ENCODE results near the gene TMEM151A.
"Not testable (repeated sequence)": the region's sequence is repeated elsewhere in the genome, so short reads cannot be mapped to it uniquely, and the experiment has no call there.

TMEM151A gene

GRCh38 chr11:66310324-66310723 lies 18.6 kb downstream of the TMEM151A start:
- DNase-seq, result no peak

GRCh38 chr11:66310803-66311440 lies 19.2 kb downstream of the TMEM151A start:
- DNase-seq, result not testable (repeated sequence)

- no peak for DNase-seq
These were observed 19.8 kb downstream of the TMEM151A start for GRCh38 chr11:66311470-66311964.

- peak; percentile 93 to 95 for DNase-seq
These were observed 20.4 kb downstream of the TMEM151A start for GRCh38 chr11:66311965-66312548.

GRCh38 chr11:66312549-66313320 lies 21.0 kb downstream of the TMEM151A start:
- peak; percentile 83 to 87 for DNase-seq

GRCh38 chr11:66313321-66314185 lies 21.9 kb downstream of the TMEM151A start:
- DNase-seq, result no peak

- DNase-seq, result no peak
These were observed 22.4 kb downstream of the TMEM151A start for GRCh38 chr11:66314186-66314501.

- no peak for DNase-seq
These were observed 23.1 kb downstream of the TMEM151A start for GRCh38 chr11:66314561-66315497.

GRCh38 chr11:66315498-66315885 lies 23.8 kb downstream of the TMEM151A start:
- DNase-seq, result no peak

GRCh38 chr11:66315921-66316811 lies 24.5 kb downstream of the TMEM151A start:
- DNase-seq, result no peak

GRCh38 chr11:66316849-66317251 lies 25.2 kb downstream of the TMEM151A start, which contains the start of gene CD248:
Gene CD248, minus strand, starts transcription at chr11:66317044. Its CDS starts 17 bp downstream, at chr11:66317027.
- no peak for DNase-seq

GRCh38 chr11:66317322-66317722 lies 25.6 kb downstream of the TMEM151A start:
- no peak for DNase-seq

GRCh38 chr11:66317723-66318599 lies 26.3 kb downstream of the TMEM151A start:
- DNase-seq, result no peak

- DNase-seq, result no peak
These were observed 26.9 kb downstream of the TMEM151A start for GRCh38 chr11:66318600-66318970.

GRCh38 chr11:66320289-66320688 lies 28.6 kb downstream of the TMEM151A start:
- DNase-seq, result not testable (repeated sequence)

GRCh38 chr11:66320748-66321147 lies 29.1 kb downstream of the TMEM151A start:
- not testable (repeated sequence) for DNase-seq

GRCh38 chr11:66321606-66322005 lies 29.9 kb downstream of the TMEM151A start:
- DNase-seq, result no peak

- DNase-seq, result no peak
These were observed 31.2 kb downstream of the TMEM151A start for GRCh38 chr11:66322732-66323427.

- no peak for DNase-seq
These were observed 32.0 kb downstream of the TMEM151A start for GRCh38 chr11:66323684-66324083.
